C4-2B (cell line): ENCODE data around the gene MSI2.

Experiments used
- H3K27ac ChIP-seq: fragments of 450-650 bp; 2 replicates; pipeline ENCODE4 v1.5.1; 2017
- ZFX ChIP-seq: fragments of 450-650 bp; IDR thresholded peaks from 2 replicates; pipeline ENCODE4 v1.6.1; 2017
- TF ChIP-seq, protein P1 (sequence below): fragments of 450-650 bp; conservative IDR thresholded peaks from 2 replicates; pipeline ENCODE4 v1.5.1; 2017; ENCODE audit warnings: mild to moderate bottlenecking

MSI2 gene

DNA sequence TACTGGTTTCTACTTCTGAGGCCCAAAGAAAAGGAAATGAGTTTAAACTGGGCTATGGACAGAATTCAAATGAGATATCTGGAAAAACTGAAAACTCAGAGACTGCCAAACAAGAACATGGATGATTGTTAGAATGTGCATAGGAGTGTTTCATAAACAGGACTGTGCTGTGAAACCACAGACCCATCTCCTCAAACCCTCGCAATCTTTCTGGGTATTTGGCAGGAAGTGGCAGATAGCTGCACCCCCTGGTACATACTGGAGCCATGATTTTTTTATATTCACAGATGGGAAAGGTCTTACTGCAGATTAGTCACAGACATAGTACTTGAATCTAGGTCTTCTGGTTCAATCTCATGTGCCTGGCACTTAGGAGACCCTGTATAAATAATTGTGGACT lies 343.8 kb downstream of the MSI2 start:
- TF ChIP-seq, protein P1, sequence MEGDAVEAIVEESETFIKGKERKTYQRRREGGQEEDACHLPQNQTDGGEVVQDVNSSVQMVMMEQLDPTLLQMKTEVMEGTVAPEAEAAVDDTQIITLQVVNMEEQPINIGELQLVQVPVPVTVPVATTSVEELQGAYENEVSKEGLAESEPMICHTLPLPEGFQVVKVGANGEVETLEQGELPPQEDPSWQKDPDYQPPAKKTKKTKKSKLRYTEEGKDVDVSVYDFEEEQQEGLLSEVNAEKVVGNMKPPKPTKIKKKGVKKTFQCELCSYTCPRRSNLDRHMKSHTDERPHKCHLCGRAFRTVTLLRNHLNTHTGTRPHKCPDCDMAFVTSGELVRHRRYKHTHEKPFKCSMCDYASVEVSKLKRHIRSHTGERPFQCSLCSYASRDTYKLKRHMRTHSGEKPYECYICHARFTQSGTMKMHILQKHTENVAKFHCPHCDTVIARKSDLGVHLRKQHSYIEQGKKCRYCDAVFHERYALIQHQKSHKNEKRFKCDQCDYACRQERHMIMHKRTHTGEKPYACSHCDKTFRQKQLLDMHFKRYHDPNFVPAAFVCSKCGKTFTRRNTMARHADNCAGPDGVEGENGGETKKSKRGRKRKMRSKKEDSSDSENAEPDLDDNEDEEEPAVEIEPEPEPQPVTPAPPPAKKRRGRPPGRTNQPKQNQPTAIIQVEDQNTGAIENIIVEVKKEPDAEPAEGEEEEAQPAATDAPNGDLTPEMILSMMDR = no peak
- no peak for TF ChIP-seq ZFX
- no peak overlapping the region for H3K27ac ChIP-seq

DNA sequence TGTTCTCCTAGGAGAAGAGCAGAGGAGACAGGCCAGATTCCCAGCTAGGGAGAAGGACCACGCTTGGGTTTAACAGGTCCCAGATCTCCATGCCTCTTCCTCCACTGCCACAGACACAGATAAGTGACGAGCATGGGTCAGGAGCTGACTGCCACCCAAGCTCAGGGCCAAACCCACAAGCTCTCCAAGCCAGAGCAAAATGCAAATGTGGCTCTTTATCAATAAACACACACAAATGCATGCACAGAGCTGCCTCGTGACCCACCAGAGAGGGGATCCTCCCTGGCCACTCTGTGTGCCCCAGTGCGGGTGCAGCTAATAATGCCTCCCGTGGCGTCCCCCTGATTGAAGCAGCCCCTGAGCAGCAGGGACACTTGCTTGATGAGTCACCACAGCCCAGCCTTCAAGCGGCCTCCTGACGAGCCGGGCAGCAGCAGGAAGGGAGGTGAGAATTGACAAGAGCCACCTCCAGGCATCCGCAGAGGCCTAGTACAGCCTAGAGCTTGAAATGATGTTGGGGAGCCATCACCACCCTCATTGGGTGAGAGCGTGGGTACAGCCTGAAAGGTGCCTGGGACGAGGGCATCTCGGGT lies 344.9 kb downstream of the MSI2 start:
- TF ChIP-seq, protein P1 = no peak
- TF ChIP-seq ZFX = no peak
- no peak overlapping the region for H3K27ac ChIP-seq

DNA sequence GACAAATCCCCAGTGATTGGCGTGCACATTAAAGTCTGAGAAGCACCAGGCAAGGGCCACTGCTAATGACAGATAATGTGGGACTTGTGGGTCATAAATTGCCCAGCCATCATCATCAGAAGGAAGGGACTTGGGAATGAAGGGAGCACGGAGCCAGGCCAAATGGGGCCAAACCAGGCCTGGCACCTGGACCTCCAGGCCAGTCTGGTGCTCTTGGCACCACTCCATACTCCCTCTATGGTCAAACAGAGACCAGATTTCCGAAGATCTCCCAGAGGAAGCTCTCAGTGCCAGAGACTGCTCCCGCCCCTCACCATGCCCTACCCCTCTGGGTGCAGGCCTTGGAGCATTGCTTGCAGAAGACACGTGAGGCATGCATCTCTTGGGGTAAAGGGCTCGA lies 346.6 kb downstream of the MSI2 start:
- H3K27ac ChIP-seq = no peak overlapping the region
- TF ChIP-seq ZFX = no peak
- TF ChIP-seq, protein P1 = no peak

DNA sequence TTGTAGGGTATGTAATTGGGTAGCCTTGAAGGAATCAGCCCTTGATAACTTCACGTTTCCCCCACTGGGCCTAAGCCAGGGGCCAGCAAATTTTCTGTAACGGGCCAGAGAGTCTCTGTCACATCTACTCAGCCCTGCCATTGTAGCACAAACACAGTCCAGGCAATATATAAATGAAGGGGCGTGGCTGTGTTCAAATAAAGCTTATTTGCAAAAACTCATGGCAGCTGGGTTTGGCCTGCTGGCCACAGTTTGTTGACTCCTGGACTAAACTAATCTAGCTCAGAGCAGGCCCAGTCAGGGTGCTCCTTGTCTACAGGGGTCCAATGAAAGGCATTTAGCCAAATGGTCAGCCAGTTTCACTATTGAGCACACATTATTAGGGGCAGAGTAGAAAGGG lies 347.2 kb downstream of the MSI2 start:
- no peak for TF ChIP-seq ZFX
- TF ChIP-seq, protein P1 = no peak

DNA sequence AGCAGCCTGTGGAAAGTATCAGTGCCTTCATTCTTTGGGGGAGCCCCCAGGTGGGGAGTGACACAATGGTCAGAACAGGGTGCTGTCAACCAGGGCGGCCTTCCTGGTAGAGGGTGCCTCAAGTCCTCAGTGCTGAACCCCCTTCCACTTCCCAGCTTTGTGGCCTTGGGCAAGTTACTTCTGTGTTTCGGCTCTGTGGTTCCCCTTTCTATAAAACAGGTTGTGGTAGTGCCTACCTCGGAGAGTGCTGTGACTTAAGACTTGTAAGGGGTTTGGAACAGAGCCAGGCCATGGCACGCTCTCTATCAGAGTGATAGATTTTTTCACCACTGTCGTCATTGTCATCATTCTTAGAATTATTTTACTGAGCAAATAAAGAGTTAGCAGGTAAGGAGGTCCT lies 347.7 kb downstream of the MSI2 start:
- H3K27ac ChIP-seq = no peak overlapping the region
- TF ChIP-seq, protein P1 = no peak
- TF ChIP-seq ZFX = no peak

More for the DNA sequence above, 347.2 kb downstream of the MSI2 start:
- no peak overlapping the region for H3K27ac ChIP-seq

DNA sequence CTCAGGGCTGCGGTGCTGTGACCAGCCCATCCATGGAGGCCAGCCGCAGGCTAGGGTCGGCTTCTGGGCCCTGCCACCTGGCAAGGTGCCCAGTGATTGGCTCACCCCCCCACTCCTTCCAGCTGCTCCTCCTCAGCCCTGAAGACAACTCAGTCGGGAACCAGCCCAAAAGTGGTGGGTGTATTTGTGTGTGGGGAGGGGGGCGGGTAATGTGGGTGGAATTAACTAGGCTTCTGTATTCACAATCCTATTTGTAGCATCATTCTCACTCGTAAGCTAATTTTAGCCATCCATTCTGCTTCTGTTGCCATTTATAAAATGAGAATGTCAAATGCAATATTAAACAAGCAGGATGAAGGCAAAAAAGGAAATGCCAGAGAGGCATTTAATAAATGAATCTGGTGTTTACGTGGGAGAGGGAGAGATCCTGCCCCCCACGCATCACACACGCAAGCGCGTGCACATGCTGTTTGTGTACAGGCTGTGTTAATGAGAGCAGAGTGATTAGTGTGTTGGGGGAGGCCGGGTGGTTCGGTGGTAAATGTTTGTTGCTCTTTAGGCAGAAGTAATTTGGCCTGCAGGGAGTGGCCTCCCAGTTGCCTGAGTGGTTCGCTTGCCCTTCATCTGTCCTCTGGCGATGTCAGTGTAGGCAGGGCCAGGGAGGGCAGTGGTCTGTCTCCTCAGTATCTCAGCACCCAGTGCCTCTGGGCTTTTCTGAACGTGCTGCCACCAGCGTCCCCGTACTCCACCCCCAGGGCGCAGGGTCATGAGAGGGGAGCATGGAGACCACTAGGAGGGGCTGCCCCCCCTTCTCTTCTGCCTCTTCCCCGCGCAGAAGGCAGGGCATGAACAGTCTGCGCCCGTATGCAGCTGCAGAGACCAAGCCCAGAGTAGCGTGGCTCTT lies 348.7 kb downstream of the MSI2 start:
- no peak for TF ChIP-seq ZFX
- TF ChIP-seq, protein P1 = no peak
- H3K27ac ChIP-seq = no peak overlapping the region

DNA sequence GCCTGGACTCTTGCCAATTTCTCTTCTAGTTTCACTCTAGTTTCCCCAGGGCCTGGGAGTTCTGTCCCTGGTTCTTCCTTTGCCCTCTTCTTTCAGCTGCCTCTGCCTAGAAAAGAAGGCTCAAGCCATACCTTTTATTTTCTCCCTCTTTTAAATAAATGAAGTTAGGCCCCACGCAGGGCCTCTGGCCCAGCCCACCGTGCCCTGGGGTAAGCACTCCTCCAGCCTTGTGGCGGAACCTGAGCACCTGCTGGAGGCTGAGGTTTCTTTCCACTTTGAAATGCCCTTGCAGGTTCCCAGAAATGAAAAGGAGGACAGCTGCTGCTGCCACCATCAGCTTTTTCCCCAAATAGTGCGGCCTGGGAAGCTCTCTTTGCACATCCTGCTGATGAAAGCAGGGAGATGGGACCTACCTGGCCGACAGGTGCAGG lies 349.4 kb downstream of the MSI2 start:
- no peak overlapping the region for H3K27ac ChIP-seq
- TF ChIP-seq ZFX = no peak
- TF ChIP-seq, protein P1 = no peak
